HG03460 (cell line): ENCODE measurements around the gene RCSD1.

Source experiments
- ATAC-seq: cut with Tn5 transposase; IDR thresholded peaks from one replicate; pipeline ENCODE4 v1.9.1; 2021; ENCODE audit not compliant: unreplicated experiment

RCSD1 gene

DNA sequence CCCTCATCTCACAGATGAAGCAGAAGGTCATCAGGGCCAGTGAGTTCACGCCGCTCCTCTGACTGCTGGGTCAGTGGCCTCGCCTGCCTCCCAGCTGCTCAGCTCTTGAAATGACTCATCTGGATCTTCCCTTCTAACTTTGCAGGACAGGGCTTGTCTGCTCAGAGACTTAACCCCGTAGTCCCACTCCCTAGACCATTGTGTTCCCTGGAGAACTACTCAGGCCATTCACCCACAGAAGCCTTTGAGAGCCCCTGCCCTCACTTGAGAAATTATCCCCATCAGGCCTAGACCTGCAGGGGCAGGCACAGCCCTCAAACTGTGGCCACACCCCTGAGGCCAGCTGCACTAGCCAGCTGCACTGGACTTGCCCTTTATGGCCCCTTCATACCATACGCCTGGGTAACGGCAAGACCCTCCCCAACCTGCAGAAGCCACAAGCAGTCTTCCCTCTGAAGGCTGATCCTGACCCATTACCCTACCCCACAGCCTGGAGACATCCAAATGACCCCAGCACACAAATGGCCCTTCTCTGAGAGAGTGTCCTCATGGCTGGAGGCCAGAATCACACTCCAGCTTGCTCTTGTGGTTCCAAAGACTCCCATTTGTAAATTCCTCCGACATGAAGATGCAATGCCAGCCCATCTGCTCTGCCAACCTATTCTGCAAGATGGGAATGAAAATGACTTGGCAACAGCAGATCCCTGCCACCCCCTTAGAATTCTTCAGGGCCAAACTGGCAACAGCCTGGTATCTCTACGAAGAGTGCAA is 33.2 kb downstream of the RCSD1 start:
- ATAC-seq, result no peak

DNA sequence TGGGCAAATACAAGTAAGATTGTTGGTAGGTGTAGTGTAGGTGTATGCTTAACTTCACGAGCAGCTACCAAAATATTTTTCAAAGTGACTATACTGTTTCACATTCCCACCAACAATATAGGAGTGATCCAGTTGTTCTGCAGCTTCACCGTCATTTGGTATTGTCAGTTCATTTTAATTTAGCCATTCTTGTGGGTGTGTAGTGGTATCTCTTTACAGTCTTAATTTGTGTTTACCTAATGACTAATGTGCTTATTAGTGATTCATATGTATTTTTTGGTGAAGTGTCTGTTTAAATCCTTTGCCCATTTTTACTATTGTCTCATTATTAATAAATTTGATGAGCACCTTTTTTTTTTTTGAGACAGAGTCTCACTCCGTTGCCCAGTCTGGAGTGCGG is 35.4 kb downstream of the RCSD1 start:
- ATAC-seq, result no peak

- no peak for ATAC-seq
Observed at GRCh38 chr1:167666416-167666815, 36.4 kb downstream of the RCSD1 start.

DNA sequence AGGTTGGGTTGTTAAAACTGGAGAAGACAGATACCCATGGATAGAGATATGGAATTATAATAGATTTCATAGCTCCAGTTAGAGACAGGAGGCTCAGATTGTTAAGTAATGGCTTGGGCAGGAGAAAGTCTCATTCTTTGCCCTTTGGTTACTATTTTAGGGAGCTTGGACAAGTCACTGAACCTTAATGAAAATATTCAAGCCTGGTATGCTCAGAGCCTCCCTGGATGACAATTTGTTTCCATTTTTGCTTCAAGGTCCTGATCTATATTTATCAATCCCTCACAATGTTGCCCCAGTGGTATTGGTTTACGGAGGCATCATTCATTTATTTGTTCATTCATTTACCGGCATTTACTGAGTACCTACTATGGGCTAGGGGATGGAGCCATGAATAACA is 37.5 kb downstream of the RCSD1 start:
- no peak for ATAC-seq

DNA sequence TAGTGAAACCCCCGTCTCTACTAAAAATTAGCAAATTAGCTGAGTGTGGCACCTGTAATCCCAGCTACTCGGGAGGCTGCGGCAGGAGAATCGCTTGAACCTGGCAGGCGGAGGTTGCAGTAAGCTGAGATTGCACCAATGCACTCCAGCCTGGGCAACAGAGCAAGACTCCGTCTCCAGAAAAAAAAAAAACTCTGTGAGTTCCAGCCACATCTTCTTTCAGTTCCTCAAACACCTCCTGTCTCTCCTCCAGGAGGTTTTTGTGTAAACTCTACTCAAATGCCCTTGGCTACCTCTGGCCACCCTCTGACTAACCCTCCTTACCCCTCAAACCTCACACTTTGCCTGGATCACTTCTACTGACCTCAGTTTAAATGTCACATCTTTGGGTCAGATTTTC is 38.1 kb downstream of the RCSD1 start:
- peak; percentile 76 for ATAC-seq

DNA sequence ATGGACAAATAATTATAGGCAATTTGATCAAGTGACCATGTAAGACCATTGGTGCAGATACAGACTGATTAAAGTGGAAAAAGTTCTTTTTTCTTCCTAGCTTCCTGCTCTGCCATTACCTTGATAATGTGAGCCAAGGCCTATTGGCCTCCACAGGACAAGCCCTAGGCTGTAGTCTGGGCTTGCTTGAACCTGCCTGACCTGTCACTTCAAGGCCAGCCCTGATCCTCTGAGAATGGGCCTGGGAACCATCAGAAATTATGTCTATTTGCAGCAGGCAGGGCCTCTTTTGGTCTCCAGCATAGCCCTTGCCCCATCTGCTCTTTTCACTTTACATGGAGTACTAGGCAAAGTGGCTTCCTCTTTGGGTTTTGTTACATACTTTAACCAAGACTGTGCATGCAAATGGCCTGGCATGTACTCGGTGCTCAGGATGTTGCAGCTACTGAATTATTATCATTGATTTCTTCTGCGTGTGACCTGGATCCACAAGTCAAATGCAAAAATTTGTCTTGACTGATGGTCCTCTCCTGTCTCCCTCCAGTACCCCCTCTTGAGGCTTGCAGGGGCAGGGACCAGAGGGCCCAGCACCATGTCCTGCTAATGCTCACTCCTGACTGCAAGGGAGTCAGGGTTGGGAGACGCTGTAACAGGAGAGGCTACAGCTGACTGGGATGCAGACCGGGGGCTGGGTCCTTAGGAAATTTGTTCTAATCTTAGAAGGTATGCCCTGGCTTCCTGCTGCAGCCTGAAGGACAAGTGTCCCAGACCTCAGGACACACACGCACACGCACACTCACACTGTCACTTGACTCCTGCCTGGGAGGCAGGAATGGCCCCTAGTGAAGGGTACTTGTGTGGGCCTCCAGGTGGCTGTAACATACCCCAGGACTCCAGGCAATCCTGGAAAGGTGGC is 39.4 kb downstream of the RCSD1 start:
- ATAC-seq, result peak; percentile 62

GRCh38 chr1:167670563-167670962 is 40.5 kb downstream of the RCSD1 start:
- no peak for ATAC-seq

DNA sequence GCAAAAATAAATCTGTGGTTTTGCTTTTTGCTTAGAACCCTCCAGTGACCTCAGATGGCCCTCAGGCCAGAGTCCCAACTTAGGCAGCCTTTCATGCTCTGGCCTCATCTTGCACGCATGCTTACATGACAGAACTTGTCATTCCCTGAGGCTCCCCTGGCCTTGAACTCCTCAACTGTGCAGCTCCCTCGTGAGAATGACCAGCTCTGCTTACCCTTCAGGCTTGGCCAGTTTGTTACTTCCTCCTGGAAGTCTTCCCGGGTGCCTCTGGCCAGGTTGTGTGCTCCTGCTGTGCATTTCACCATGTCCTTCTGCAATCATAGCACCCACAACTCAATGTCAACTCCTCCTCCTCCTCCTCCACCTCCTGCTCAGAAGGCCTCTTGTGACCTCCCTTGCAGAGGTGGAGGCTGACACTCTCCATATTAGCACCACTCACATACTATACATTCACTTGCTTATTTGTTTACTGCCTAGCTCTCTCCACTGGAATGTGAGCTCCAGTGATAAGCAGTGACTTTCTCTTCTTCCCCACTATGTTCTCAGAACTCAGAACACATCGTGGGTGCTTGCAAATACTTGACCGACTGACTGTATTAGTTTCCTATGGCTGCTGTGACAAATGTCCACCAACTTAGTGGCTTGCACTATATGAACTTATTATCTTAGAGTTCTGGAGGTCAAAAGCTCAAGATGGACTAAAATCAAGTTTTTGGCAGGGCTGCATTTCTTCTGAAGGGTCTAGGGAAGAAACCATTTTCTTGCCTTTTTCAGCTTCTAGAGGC is 41.9 kb downstream of the RCSD1 start:
- no peak for ATAC-seq

GRCh38 chr1:167672831-167673230 is 42.8 kb downstream of the RCSD1 start:
- no peak for ATAC-seq

DNA sequence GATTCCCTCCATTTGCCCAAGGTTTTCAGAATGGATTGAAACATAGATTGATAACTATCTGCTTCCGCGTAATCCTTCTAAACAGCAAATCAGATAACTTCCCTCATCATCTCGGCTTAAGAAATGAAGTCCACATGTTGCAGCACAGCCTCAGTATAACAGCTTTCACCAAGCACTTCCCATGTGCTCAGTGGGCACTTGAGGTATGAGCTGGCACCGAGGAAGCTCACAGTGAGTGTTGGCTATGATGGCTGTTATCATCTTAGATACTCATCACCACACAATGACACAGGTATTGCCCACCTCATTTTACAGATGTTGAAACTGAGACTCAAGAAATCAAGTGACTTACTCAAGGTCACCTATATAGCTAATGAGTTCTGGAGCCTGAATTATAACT is 43.2 kb downstream of the RCSD1 start:
- ATAC-seq, result no peak

DNA sequence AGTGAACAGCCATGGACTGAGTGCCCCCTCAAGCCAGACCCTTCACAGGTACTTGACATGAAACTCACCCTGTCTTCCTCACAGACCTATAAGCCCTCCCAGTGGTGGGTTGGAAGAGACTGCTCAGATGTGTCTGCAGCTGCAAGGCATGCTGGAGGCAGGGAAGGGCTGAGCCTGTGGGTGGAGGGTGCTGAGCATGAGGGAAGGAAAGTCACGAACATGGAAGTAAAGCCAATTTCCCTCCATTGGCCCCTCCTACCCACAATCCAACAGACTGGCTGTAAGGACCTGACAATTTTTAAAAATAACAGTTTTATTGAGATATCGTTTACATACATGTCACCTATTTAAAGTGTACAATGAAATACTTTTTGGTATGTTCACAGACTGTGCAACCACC is 44.1 kb downstream of the RCSD1 start:
- ATAC-seq, result no peak

DNA sequence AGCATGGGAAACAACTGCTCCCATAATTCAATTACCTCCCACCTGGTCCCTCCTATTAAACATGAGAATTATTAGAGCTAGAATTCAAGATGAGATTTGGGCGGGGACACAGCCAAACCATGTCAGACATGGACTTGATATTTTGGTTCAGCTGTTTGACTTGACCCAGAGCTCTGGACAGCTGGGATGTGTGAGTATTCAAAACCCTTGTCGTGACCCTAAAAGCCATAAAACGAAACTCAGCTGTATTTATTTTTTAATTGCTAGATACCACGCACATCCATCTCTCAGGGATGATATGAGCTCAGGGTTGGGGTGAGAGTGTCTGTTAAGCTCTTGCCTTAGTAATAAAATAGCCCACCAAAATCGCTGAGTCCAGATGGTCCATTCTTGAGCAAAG is 45.4 kb downstream of the RCSD1 start:
- no peak for ATAC-seq

- peak; percentile 55 for ATAC-seq
Observed at GRCh38 chr1:167676205-167676915, 46.3 kb downstream of the RCSD1 start.

DNA sequence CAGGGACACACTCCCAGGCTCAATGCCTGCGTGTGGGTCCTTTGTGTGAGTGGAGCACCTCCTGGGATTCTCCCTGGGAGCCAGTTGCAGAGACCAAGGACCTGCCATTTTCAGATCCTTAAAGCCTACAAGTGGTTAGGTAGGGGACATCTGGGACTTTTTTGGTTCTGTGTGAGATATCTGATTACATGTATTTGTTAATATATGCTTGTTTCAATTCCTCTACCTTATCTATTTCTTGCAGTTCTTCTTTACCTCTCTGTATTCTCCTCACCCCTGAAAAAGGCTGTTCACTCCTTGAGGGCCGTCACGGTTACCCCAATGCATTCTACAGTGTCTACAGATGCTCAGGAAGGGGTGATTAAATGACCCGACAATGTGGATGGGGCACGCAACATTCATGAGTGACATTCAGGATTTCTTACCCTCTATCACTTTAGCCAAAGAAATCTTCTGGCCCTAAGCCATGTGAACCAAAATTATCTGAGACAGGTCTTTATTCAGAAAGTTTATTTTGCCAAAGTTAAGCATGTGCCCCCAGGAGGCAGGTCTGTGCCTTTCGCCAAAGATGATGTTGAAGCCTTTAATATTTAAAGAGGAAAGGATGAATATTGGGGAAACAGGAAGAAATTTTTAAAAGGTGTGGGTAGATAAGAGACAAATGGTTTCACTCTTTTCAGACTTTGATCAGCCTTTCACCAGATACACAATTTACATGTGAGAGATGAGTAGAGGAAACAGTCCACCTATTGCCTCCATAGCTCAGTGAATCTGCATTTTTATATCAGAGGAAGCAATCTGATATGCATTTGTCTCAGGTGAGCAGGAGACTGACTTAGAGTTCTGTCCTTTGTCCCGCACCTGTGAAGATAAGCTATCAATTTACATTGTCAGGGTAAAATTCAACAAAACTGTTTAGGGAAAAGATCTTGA is 47.1 kb downstream of the RCSD1 start:
- ATAC-seq, result no peak

DNA sequence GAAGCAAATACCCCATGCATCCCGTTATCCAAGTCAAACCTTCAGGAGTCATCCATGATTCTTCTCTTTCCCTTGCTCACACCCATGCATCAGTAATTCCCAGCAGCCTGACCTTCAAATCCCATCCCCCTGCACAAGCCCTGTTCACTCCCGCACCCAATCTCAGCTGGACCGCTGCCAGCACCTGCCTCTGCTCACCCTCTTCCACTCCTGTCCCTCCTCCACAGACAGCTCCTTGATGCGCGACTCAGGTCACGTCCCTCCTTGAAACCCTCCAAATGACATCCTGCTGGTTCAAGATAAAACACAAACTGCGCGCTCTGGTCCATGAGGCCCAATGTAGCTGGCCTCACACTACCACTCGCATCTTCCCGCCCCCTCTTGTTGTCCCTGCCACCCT is 48.4 kb downstream of the RCSD1 start:
- ATAC-seq, result no peak

GRCh38 chr1:167678838-167679237 is 48.8 kb downstream of the RCSD1 start:
- no peak for ATAC-seq

DNA sequence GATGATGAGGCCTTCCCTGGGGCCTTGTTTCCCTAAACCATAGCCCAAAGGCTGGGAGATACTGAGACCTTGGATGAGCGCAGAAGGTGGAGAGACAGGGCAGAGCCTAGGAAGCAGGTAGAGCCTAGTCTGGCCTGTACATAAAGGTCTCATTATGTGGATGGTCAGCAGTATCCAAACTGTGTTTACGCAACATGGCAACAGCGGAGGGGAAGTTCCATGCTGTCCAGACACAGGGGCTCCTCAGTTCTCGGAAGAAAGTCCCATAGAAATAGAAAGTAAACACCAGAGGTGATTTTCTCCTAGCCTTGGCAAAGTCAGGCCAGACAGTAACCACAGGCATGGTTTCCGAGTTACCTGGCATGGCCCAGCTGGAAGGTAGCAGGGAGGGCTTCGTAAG is 49.7 kb downstream of the RCSD1 start:
- no peak for ATAC-seq

GRCh38 chr1:167681024-167681423 is 51.0 kb downstream of the RCSD1 start:
- ATAC-seq, result no peak

DNA sequence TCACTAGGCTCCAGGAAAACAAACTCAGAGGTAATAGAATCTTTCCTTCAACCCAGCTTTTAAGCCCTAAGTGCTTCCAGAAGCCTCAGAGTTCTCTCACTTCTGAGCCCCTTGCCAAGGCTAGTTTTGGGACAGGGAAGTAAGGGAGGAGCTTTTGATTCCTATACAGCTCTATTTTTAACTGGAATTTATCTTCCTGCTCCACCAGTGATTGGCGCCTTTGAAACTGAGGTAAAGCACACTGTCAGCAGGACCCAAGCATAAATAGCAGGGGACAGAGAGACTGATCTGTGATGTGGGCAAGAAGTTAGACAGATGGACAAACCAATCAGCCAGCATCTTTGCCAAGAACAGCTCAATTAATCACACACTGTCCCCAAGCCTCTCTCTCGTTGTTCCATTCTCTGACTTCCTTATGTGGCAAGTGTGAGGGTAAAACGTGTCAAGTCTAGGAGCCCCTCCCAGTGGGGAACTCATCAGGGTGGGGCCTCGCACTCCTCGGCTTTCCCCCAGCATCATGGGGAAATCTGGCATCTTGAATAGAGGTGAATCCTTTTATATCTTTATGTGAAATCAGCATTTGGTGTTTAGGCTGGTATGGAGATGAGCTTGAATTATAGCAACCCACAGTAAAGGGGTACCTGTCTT is 51.5 kb downstream of the RCSD1 start:
- ATAC-seq, result no peak
